K562 (cell line): Measurements from ENCODE around the gene NUFIP1. TPM values are rescaled to one million over a fixed set of nuclear protein-coding genes. Genes with fewer than 3 reads are reported as not detected.

Experiments used
- ATAC-seq: fragments of 200-7000 bp; cut with Tn5 transposase; 3 replicates; pipeline ENCODE4 v1.9.1; 2020; ENCODE audit warnings: moderate library complexity
- BruUV-seq: library from RNA; stranded (reverse); fragments of 400-500 nt; replicated peaks from 2 replicates; lab custom pipeline; 2021; lab: Mats Ljungman, UMichigan
- CTCF ChIA-PET: fragments of 300-600 bp; formaldehyde crosslinking; extraction: SDS; loops from one replicate; lab custom pipeline; 2021; ENCODE audit warnings: low intra/inter-chr PET ratio; lab: Yijun Ruan, JAX
- POLR2A ChIA-PET: fragments of 300-600, 350-650 bp; sonication (Branson Sonifier 250); formaldehyde crosslinking; extraction: SDS; loops from one replicate; lab custom pipeline; 2021; ENCODE audit warnings: antibody characterized with exemption, inconsistent platforms; lab: Yijun Ruan, JAX
- DNase-seq, 4 experiments: peaks; one replicate each; pipeline versions ENCODE4 v3.0.0 to v3.0.0-alpha.2; 2011 to 2018; ENCODE audit warnings: low spot score in 3 of 4, mixed read lengths in 3 of 4; ENCODE audit errors: extremely low read depth in 1 of 4
- FAIRE-seq: peaks from 2 replicates; lab custom pipeline; 2011; peaks lifted over from hg19 to GRCh38; lab: Jason Lieb, UNC
- H2AFZ ChIP-seq: 2 replicates; pipeline ENCODE4 v1.6.0; 2011; ENCODE audit warnings: low read depth, low read length, control low read depth, inconsistent platforms
- H3K27ac ChIP-seq: fragments of 200-600 bp; 3 replicates; pipeline ENCODE4 v1.8.0; 2011; ENCODE audit warnings: low read depth, mild to moderate bottlenecking, control low read depth, inconsistent platforms, low read length, moderate library complexity, mixed read lengths; ENCODE audit errors: extremely low read depth
- H3K27me3 ChIP-seq, 2 experiments: fragments of 300-600 bp in 1 of 2; 2 replicates in 1 of 2; 3 replicates in 1 of 2; pipeline versions ENCODE4 v1.6.0 to v1.8.0; 2011; ENCODE audit warnings: inconsistent platforms in 2 of 2, low read length in 2 of 2, mild to moderate bottlenecking in 1 of 2, mixed read lengths in 1 of 2, moderate library complexity in 1 of 2; ENCODE audit not compliant: control insufficient read depth in 2 of 2, insufficient read depth in 2 of 2
- H3K36me3 ChIP-seq: fragments of 300-600 bp; 3 replicates; pipeline ENCODE4 v1.8.0; 2011; ENCODE audit warnings: mild to moderate bottlenecking, low read length, inconsistent platforms; ENCODE audit not compliant: control insufficient read depth, insufficient read depth
- H3K4me1 ChIP-seq, 2 experiments: fragments of 200-600 bp in 1 of 2; replicated peaks in 1 of 2; 2 replicates in 1 of 2; 3 replicates in 1 of 2; pipeline versions ENCODE4 v1.5.1 to v1.8.0; 2011; ENCODE audit warnings: inconsistent platforms in 2 of 2, low read length in 2 of 2, mild to moderate bottlenecking in 1 of 2, mixed read lengths in 1 of 2, moderate library complexity in 1 of 2; ENCODE audit not compliant: control insufficient read depth in 2 of 2, insufficient read depth in 2 of 2
- H3K4me2 ChIP-seq: 2 replicates; pipeline ENCODE4 v1.6.1; 2011; ENCODE audit warnings: low read length, control low read depth, inconsistent platforms, mixed read lengths; ENCODE audit not compliant: insufficient read depth
- H3K4me3 ChIP-seq: fragments of 200-600 bp; sonication (generic), shearing (Covaris generic); 2 replicates; pipeline ENCODE4 v1.5.1; 2016; ENCODE audit warnings: control low read depth, inconsistent platforms
- H3K79me2 ChIP-seq: fragments of 200-600 bp; 3 replicates; pipeline ENCODE4 v1.8.0; 2011; ENCODE audit warnings: low read length, inconsistent platforms; ENCODE audit not compliant: control insufficient read depth, insufficient read depth
- H3K9ac ChIP-seq, 2 experiments: 2 replicates each; pipeline versions ENCODE4 v1.6.0 to v1.6.1; 2011; ENCODE audit warnings: low read depth in 2 of 2, low read length in 2 of 2, control low read depth in 1 of 2, inconsistent platforms in 1 of 2, mild to moderate bottlenecking in 1 of 2, mixed read lengths in 1 of 2; ENCODE audit not compliant: insufficient read depth in 1 of 2
- H3K9me1 ChIP-seq: one replicate; pipeline ENCODE4 v1.6.0; 2011; ENCODE audit warnings: inconsistent platforms, mild to moderate bottlenecking, low read length, moderate library complexity; ENCODE audit not compliant: control insufficient read depth, insufficient read depth
- H3K9me3 ChIP-seq: replicated peaks from 2 replicates; pipeline ENCODE4 v1.5.1; 2011; ENCODE audit warnings: low read depth, low read length, inconsistent platforms; ENCODE audit not compliant: control insufficient read depth, insufficient read depth
- H4K20me1 ChIP-seq: replicated peaks from 2 replicates; pipeline ENCODE4 v1.6.1; 2011; ENCODE audit warnings: low read length, inconsistent platforms, mixed read lengths; ENCODE audit not compliant: control insufficient read depth, insufficient read depth
- CCNT2 ChIP-seq: IDR thresholded peaks from 2 replicates; pipeline ENCODE4 v1.6.1; 2011; ENCODE audit warnings: borderline replicate concordance, low read depth, mild to moderate bottlenecking, moderate library complexity, mixed read lengths, low read length; ENCODE audit not compliant: insufficient read length; ENCODE audit errors: extremely low read depth
- ETV6 ChIP-seq, 3 experiments: fragments of 150-350 bp in 1 of 3; sonication (generic) in 1 of 3; formaldehyde crosslinking in 1 of 3; IDR thresholded peaks; 2 replicates each; pipeline versions ENCODE4 v1.6.1 to v1.8.0; 2014 to 2022; ENCODE audit warnings: borderline replicate concordance in 2 of 3, low read depth in 2 of 3, antibody characterized with exemption in 1 of 3, low read length in 1 of 3, mild to moderate bottlenecking in 1 of 3, missing genetic modification reagents in 1 of 3
- SMARCC2 ChIP-seq: fragments of 450-650 bp; IDR thresholded peaks from 2 replicates; pipeline ENCODE4 v1.6.1; 2017; ENCODE audit warnings: antibody characterized with exemption, moderate library complexity, mild to moderate bottlenecking, low read depth
- ZNF589 ChIP-seq: fragments of 200-800 bp; sonication (Bioruptor generic); IDR thresholded peaks from 2 replicates; pipeline ENCODE4 v1.6.1; 2016; ENCODE audit warnings: low read depth, missing genetic modification characterization, missing compliant biosample characterization
- WGBS: fragments of 100-300 bp; shearing (Covaris generic); methylation state at CpG from one replicate; pipeline ENCODE4 v1.1.6; 2016; ENCODE audit warnings: low coverage, mixed read lengths; ENCODE audit not compliant: insufficient coverage; ENCODE audit errors: missing lambda C conversion rate; 5-methylcytosine and 5-hydroxymethylcytosine counted together
- in situ Hi-C: fragments of 300-500 bp; cut with MboI; formaldehyde crosslinking; loops from 4 replicates; pipeline ENCODE4 v1.15.0; 2018; ENCODE audit warnings: inconsistent platforms, mixed read lengths
- intact Hi-C: fragments of 100-400 bp; cut with micrococcal nuclease; formaldehyde crosslinking; loops from 2 replicates; pipeline ENCODE4 v1.14.2; 2022
- polyA plus RNA-seq, 8 experiments: library from polyadenylated mRNA; depleted of rRNA in 4 of 8; stranded (reverse) in 5 of 8; unstranded in 3 of 8; fragments of >200 nt; fragmentation: Nextera tagmentation in 2 of 8; fragmentation: Illumina TruSeq in 1 of 8; extraction: Ambion mirVana in 2 of 8; extraction: Trizol in 1 of 8; gene quantifications; 2 replicates each; pipeline versions ENCODE4 v1.2.1 to v1.2.3, GENCODE V29; 2011 to 2014; ENCODE audit warnings: inconsistent platforms in 1 of 8, missing spikeins in 1 of 8
- total RNA-seq, 7 experiments: library from RNA; depleted of rRNA in 6 of 7; stranded (reverse); fragments of >200 nt in 6 of 7; fragmentation: Illumina TruSeq in 2 of 7; extraction: Trizol in 2 of 7; gene quantifications; 2 replicates each; pipeline versions ENCODE4 v1.2.1 to v1.2.3, GENCODE V29; 2011 to 2021; ENCODE audit warnings: low replicate concordance in 1 of 7
- TF ChIP-seq, protein P1 (sequence below): fragments of 250-450 bp; sonication (Bioruptor Pico); IDR thresholded peaks from 2 replicates; pipeline ENCODE4 v1.9.0; 2021; ENCODE audit warnings: mild to moderate bottlenecking
- TF ChIP-seq, protein P2 (sequence below): sonication (generic); formaldehyde crosslinking; IDR thresholded peaks from 2 replicates; pipeline ENCODE4 v1.8.0; 2022; ENCODE audit warnings: mild to moderate bottlenecking, missing genetic modification reagents
- TF ChIP-seq, protein P3 (sequence below), 2 experiments: fragments of 200-800 bp in 1 of 2; sonication (Bioruptor generic) in 1 of 2; sonication (generic) in 1 of 2; formaldehyde crosslinking in 1 of 2; IDR thresholded peaks in 1 of 2; conservative IDR thresholded peaks in 1 of 2; 2 replicates each; pipeline versions ENCODE4 v1.5.0 to v1.6.1; 2016 to 2020; ENCODE audit warnings: missing compliant biosample characterization in 1 of 2, missing genetic modification characterization in 1 of 2, missing genetic modification reagents in 1 of 2

NUFIP1 gene
- total and polyA plus RNA-seq, 9 of the 15 experiments (the other 6 are each of a cell fraction or from before 2014, with no cell fraction given), result 2.6 to 9.7 (median 4.1) TPM

DNA sequence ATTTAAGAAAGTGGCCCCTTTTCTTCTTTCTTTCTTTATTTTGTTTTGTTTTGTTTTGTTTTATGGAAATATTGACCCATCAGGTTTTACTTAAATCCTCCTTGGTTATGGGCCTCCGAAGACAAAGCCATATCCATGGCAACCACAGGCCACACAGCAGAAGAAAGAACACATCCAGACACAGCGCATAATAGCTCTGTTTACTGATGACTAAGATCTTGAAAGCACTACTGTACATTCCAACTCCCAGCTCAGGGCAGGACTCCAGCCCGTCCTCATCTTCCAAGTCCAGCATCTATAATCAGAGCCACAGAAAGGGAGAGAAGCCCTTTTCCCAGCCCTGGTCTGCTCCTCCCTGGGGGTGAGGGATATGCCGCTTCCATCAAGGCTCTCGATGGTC, 84.3 kb downstream of the NUFIP1 start:
- in situ Hi-C loops, result no loop called here
- ChIA-PET CTCF (no interaction called here), POLR2A (no interaction called here)
- H3K36me3 ChIP-seq, result no peaks in the 10 kb centered on the region
- H2AFZ ChIP-seq, result no peak overlapping the region
- H3K4me3 ChIP-seq, result no peak overlapping the region
- 0 out of 5 replicates have a peak, but pooled peaks cover 0 to 3% of the 10 kb centered on the region in 2 experiments for H3K4me1 ChIP-seq
- no peaks in the 10 kb centered on the region for H3K9me3 ChIP-seq
- 8% methylated on average over 4 of the region's 5 CpGs for WGBS
- H3K4me2 ChIP-seq, result no peak overlapping the region
- H4K20me1 ChIP-seq, result no peaks in the 10 kb centered on the region
- peaks cover 15 to 33% of the 10 kb centered on the region in 2 experiments; a peak in 4 of 5 replicates for H3K27me3 ChIP-seq
- intact Hi-C loops, result no loop called here
- no peak overlapping the region for H3K9ac ChIP-seq
- H3K9me1 ChIP-seq, result no peaks in the 10 kb centered on the region
- BruUV-seq, result no TSS peak
- FAIRE-seq, result no peak
- DNase-seq, result no peak
- no peak for ATAC-seq
- no peaks in the 10 kb centered on the region for H3K79me2 ChIP-seq
- TF ChIP-seq, protein P1, sequence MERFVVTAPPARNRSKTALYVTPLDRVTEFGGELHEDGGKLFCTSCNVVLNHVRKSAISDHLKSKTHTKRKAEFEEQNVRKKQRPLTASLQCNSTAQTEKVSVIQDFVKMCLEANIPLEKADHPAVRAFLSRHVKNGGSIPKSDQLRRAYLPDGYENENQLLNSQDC (CRISPR knock-in tag), result no peak
- no peak overlapping the region for H3K27ac ChIP-seq

DNA sequence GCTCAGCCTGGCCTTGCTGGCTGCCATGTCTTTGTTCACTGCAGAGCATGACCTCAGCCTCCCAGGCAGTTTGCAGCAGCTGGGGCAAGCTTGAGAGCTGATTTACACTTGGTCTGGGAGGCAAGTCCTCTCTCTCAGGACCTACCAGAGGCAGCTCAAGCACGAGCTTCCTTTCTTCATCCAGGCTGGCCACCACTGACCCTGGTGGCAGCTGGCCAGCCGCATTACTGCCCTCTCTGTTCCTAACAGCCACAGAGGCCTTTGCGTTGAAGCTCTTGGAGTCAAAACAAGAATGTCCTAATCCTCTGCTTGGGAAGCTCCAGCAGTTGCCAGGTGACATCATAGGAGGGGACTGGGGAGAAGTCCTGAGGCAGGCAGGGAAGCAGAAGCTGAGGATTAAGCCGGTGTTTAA, 85.7 kb downstream of the NUFIP1 start:
- ChIA-PET POLR2A (interaction anchor here (0.8 to 1.1 kb wide), 2 partner anchors 12 to 117 kb away, joined by 4 read pairs; no protein-coding TSS in a partner anchor), CTCF (no interaction called here)
- 0 out of 5 replicates have a peak, but pooled peaks cover 0 to 3% of the 10 kb centered on the region in 2 experiments for H3K4me1 ChIP-seq
- DNase-seq, result no peak
- BruUV-seq, result no TSS peak
- intact Hi-C loops (no loop called here), in situ Hi-C loops (no loop called here)
- no peaks in the 10 kb centered on the region for H3K36me3 ChIP-seq
- ATAC-seq, result no peak
- no peaks in the 10 kb centered on the region for H3K9me1 ChIP-seq
- WGBS, result 0% methylated on average over 4 of the region's 4 CpGs
- H3K9ac ChIP-seq, result no peak overlapping the region
- no peak overlapping the region for H3K4me3 ChIP-seq
- no peak overlapping the region for H2AFZ ChIP-seq
- H3K9me3 ChIP-seq, result no peaks in the 10 kb centered on the region
- H3K4me2 ChIP-seq, result no peak overlapping the region
- no peak overlapping the region for H3K27ac ChIP-seq
- peaks cover 12 to 29% of the 10 kb centered on the region in 2 experiments; a peak in 4 of 5 replicates for H3K27me3 ChIP-seq
- no peaks in the 10 kb centered on the region for H4K20me1 ChIP-seq
- FAIRE-seq, result no peak
- no peaks in the 10 kb centered on the region for H3K79me2 ChIP-seq
- TF ChIP-seq, protein P2, sequence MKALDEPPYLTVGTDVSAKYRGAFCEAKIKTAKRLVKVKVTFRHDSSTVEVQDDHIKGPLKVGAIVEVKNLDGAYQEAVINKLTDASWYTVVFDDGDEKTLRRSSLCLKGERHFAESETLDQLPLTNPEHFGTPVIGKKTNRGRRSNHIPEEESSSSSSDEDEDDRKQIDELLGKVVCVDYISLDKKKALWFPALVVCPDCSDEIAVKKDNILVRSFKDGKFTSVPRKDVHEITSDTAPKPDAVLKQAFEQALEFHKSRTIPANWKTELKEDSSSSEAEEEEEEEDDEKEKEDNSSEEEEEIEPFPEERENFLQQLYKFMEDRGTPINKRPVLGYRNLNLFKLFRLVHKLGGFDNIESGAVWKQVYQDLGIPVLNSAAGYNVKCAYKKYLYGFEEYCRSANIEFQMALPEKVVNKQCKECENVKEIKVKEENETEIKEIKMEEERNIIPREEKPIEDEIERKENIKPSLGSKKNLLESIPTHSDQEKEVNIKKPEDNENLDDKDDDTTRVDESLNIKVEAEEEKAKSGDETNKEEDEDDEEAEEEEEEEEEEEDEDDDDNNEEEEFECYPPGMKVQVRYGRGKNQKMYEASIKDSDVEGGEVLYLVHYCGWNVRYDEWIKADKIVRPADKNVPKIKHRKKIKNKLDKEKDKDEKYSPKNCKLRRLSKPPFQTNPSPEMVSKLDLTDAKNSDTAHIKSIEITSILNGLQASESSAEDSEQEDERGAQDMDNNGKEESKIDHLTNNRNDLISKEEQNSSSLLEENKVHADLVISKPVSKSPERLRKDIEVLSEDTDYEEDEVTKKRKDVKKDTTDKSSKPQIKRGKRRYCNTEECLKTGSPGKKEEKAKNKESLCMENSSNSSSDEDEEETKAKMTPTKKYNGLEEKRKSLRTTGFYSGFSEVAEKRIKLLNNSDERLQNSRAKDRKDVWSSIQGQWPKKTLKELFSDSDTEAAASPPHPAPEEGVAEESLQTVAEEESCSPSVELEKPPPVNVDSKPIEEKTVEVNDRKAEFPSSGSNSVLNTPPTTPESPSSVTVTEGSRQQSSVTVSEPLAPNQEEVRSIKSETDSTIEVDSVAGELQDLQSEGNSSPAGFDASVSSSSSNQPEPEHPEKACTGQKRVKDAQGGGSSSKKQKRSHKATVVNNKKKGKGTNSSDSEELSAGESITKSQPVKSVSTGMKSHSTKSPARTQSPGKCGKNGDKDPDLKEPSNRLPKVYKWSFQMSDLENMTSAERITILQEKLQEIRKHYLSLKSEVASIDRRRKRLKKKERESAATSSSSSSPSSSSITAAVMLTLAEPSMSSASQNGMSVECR, result no peak
- TF ChIP-seq, protein P3, sequence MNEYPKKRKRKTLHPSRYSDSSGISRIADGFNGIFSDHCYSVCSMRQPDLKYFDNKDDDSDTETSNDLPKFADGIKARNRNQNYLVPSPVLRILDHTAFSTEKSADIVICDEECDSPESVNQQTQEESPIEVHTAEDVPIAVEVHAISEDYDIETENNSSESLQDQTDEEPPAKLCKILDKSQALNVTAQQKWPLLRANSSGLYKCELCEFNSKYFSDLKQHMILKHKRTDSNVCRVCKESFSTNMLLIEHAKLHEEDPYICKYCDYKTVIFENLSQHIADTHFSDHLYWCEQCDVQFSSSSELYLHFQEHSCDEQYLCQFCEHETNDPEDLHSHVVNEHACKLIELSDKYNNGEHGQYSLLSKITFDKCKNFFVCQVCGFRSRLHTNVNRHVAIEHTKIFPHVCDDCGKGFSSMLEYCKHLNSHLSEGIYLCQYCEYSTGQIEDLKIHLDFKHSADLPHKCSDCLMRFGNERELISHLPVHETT (CRISPR knock-in tag; conservative IDR thresholded peaks at IDR 0.05 in 1 of 2, IDR thresholded peaks at IDR 0.05 in 1 of 2), result no peak
- TF ChIP-seq ZNF589 (CRISPR knock-in tag), result no peak
- no peak for TF ChIP-seq SMARCC2
- no peak for TF ChIP-seq CCNT2
- TF ChIP-seq ETV6 (IDR thresholded peaks at IDR 0.05; ENCODE audit: borderline replicate concordance in 1 of 2, low read depth in 2 of 2, low read length in 1 of 2), result no peak
- TF ChIP-seq ETV6 (CRISPR knock-in tag; IDR thresholded peaks at IDR 0.05; ENCODE audit: borderline replicate concordance), result no peak
